Mesenchymal stem cell (in vitro differentiated cells and primary cell): Measurements from ENCODE around the gene PPP2R5B.

Source experiments
- DNase-seq: peaks from one replicate; pipeline ENCODE4 v3.0.0-alpha.2; 2013
- H2AFZ ChIP-seq: one replicate; pipeline ENCODE4 v1.6.1; 2013; ENCODE audit warnings: low read depth, mild to moderate bottlenecking, control low read depth, inconsistent platforms, low read length, moderate library complexity
- H2AK5ac ChIP-seq: 2 replicates; pipeline ENCODE4 v1.6.1; 2013; ENCODE audit warnings: low read length, moderate library complexity, mild to moderate bottlenecking, inconsistent platforms; ENCODE audit not compliant: severe bottlenecking
- H2BK120ac ChIP-seq: one replicate; pipeline ENCODE4 v1.6.1; 2013; ENCODE audit warnings: low read depth, mild to moderate bottlenecking, inconsistent platforms, low read length, moderate library complexity
- H2BK12ac ChIP-seq, 2 experiments: one replicate each; pipeline ENCODE4 v1.6.1; 2013; ENCODE audit warnings: inconsistent platforms in 2 of 2, low read length in 2 of 2, mild to moderate bottlenecking in 2 of 2, moderate library complexity in 2 of 2, control low read depth in 1 of 2
- H2BK15ac ChIP-seq: one replicate; pipeline ENCODE4 v1.6.1; 2013; ENCODE audit warnings: mild to moderate bottlenecking, low read depth, inconsistent platforms; ENCODE audit not compliant: poor library complexity, severe bottlenecking
- H2BK5ac ChIP-seq: 2 replicates; pipeline ENCODE4 v1.6.1; 2013; ENCODE audit warnings: low read depth, mild to moderate bottlenecking, low read length, control low read depth, inconsistent platforms; ENCODE audit not compliant: poor library complexity, severe bottlenecking
- H3K14ac ChIP-seq, 2 experiments: one replicate each; pipeline ENCODE4 v1.6.1; 2013; ENCODE audit warnings: inconsistent platforms in 2 of 2, low read length in 2 of 2, control low read depth in 1 of 2, mild to moderate bottlenecking in 1 of 2, moderate library complexity in 1 of 2
- H3K18ac ChIP-seq, 2 experiments: one replicate each; pipeline ENCODE4 v1.6.1; 2013; ENCODE audit warnings: inconsistent platforms in 2 of 2, low read length in 2 of 2, control low read depth in 1 of 2, low read depth in 1 of 2, mild to moderate bottlenecking in 1 of 2
- H3K23ac ChIP-seq, 2 experiments: one replicate each; pipeline ENCODE4 v1.6.1; 2013; ENCODE audit warnings: inconsistent platforms in 2 of 2, low read length in 2 of 2, mild to moderate bottlenecking in 2 of 2, moderate library complexity in 2 of 2, control low read depth in 1 of 2
- H3K27ac ChIP-seq: 2 replicates; pipeline ENCODE4 v1.5.1; 2013; ENCODE audit warnings: mild to moderate bottlenecking, moderate library complexity, low read length, control low read depth, inconsistent platforms; ENCODE audit not compliant: poor library complexity, severe bottlenecking
- H3K27me3 ChIP-seq, 2 experiments: 2 replicates each; pipeline versions ENCODE4 v1.6.1 to v1.7.0; 2013; ENCODE audit warnings: low read length in 2 of 2, mild to moderate bottlenecking in 2 of 2, moderate library complexity in 2 of 2, control low read depth in 1 of 2, inconsistent platforms in 1 of 2; ENCODE audit not compliant: control insufficient read depth in 1 of 2, insufficient read depth in 1 of 2
- H3K36me3 ChIP-seq, 2 experiments: 2 replicates each; pipeline versions ENCODE4 v1.6.1 to v1.7.0; 2013; ENCODE audit warnings: low read length in 2 of 2, control low read depth in 1 of 2, inconsistent platforms in 1 of 2, low read depth in 1 of 2, mild to moderate bottlenecking in 1 of 2; ENCODE audit not compliant: insufficient read depth in 2 of 2, control insufficient read depth in 1 of 2
- H3K4ac ChIP-seq, 2 experiments: one replicate each; pipeline ENCODE4 v1.6.1; 2013; ENCODE audit warnings: inconsistent platforms in 2 of 2, low read length in 2 of 2, mild to moderate bottlenecking in 2 of 2, moderate library complexity in 2 of 2, control low read depth in 1 of 2, low read depth in 1 of 2
- H3K4me1 ChIP-seq: 2 replicates; pipeline ENCODE4 v1.6.1; 2013; ENCODE audit warnings: low read depth, low read length, control low read depth; ENCODE audit not compliant: control insufficient read depth, insufficient read depth
- H3K4me2 ChIP-seq: 2 replicates; pipeline ENCODE4 v1.6.1; 2013; ENCODE audit warnings: low read length, mild to moderate bottlenecking, inconsistent platforms; ENCODE audit not compliant: poor library complexity, severe bottlenecking
- H3K4me3 ChIP-seq, 2 experiments: 2 replicates each; pipeline versions ENCODE4 v1.5.1 to v1.7.0; 2013; ENCODE audit warnings: low read length in 2 of 2, mild to moderate bottlenecking in 2 of 2, control low read depth in 1 of 2, low read depth in 1 of 2; ENCODE audit not compliant: insufficient read depth in 1 of 2
- H3K79me1 ChIP-seq: replicated peaks from 2 replicates; pipeline ENCODE4 v1.6.1; 2013; ENCODE audit warnings: mild to moderate bottlenecking, control low read depth, low read length, inconsistent platforms; ENCODE audit not compliant: poor library complexity, severe bottlenecking
- H3K9ac ChIP-seq: 2 replicates; pipeline ENCODE4 v1.7.0; 2013; ENCODE audit warnings: mild to moderate bottlenecking, low read length, moderate library complexity
- H3K9me3 ChIP-seq: 2 replicates; pipeline ENCODE4 v1.7.0; 2013; ENCODE audit warnings: mild to moderate bottlenecking, low read length; ENCODE audit not compliant: control insufficient read depth
- H4K8ac ChIP-seq: one replicate; pipeline ENCODE4 v1.6.1; 2013; ENCODE audit warnings: inconsistent platforms, mild to moderate bottlenecking, low read length, moderate library complexity
- H4K91ac ChIP-seq: one replicate; pipeline ENCODE4 v1.6.1; 2013; ENCODE audit warnings: mild to moderate bottlenecking, low read length, inconsistent platforms
- WGBS: methylation state at CpG from one replicate; pipeline ENCODE4 v1.1.7; 2013; ENCODE audit warnings: mixed read lengths; 5-methylcytosine and 5-hydroxymethylcytosine counted together

The PPP2R5B gene

GRCh38 chr11:64888729-64889511, 35.6 kb upstream of the PPP2R5B start:
- Histone ChIP-seq H3K9me3 (no peaks in the 10 kb centered on the region), H3K23ac (no peak overlapping the region), H3K9ac (peak overlapping the region; percentile 15), H2BK12ac (peak overlapping the region in 1 of 2 experiments; percentile 37), H2AFZ (no peak overlapping the region), H3K18ac (no peak overlapping the region), H2AK5ac (no peak overlapping the region), H3K27me3 (no peaks in the 10 kb centered on the region), H4K8ac (peak overlapping the region; percentile 62), H2BK15ac (no peak overlapping the region), H3K4ac (no peak overlapping the region), H4K91ac (peak overlapping the region; percentile 52), H3K79me1 (no peaks in the 10 kb centered on the region), H3K14ac (peak overlapping the region in 1 of 2 experiments; percentile 49), H3K36me3 (no peaks in the 10 kb centered on the region), H3K4me2 (no peak overlapping the region), H3K4me3 (no peak overlapping the region), H3K4me1 (peaks cover 26% of the 10 kb centered on the region), H2BK120ac (no peak overlapping the region), H2BK5ac (no peak overlapping the region), H3K27ac (no peak overlapping the region)
- WGBS: 51% methylated on average over 9 of the region's 9 CpGs
- DNase-seq: no peak

- H2BK120ac ChIP-seq: no peak overlapping the region
- H3K36me3 ChIP-seq: peaks cover 10 to 12% of the 10 kb centered on the region in 2 experiments
- no peak overlapping the region for H3K18ac ChIP-seq
- H2BK5ac ChIP-seq: no peak overlapping the region
- H3K27ac ChIP-seq: no peak overlapping the region
- H3K14ac ChIP-seq: no peak overlapping the region
- peaks cover 27% of the 10 kb centered on the region for H3K4me1 ChIP-seq
- 83% methylated on average over 7 of the region's 7 CpGs for WGBS
- no peaks in the 10 kb centered on the region for H3K9me3 ChIP-seq
- no peak overlapping the region for H2AFZ ChIP-seq
- no peak overlapping the region for H3K9ac ChIP-seq
- H4K8ac ChIP-seq: no peak overlapping the region
- no peak overlapping the region for H2AK5ac ChIP-seq
- DNase-seq: no peak
- H3K4me3 ChIP-seq: no peak overlapping the region
- no peaks in the 10 kb centered on the region for H3K79me1 ChIP-seq
- H3K4ac ChIP-seq: no peak overlapping the region
- no peak overlapping the region for H2BK15ac ChIP-seq
- H2BK12ac ChIP-seq: no peak overlapping the region
- H4K91ac ChIP-seq: no peak overlapping the region
- no peak overlapping the region for H3K4me2 ChIP-seq
- H3K23ac ChIP-seq: no peak overlapping the region
- H3K27me3 ChIP-seq: no peaks in the 10 kb centered on the region
Measured at GRCh38 chr11:64890522-64890939, 34.0 kb upstream of the PPP2R5B start.

GRCh38 chr11:64891215-64891848, 33.2 kb upstream of the PPP2R5B start:
- no peak overlapping the region for H3K23ac ChIP-seq
- no peak overlapping the region for H2BK120ac ChIP-seq
- WGBS: 93% methylated on average over 25 of the region's 25 CpGs
- no peak for DNase-seq
- H4K8ac ChIP-seq: no peak overlapping the region
- H3K14ac ChIP-seq: no peak overlapping the region
- no peak overlapping the region for H2AFZ ChIP-seq
- no peak overlapping the region for H3K27ac ChIP-seq
- H3K18ac ChIP-seq: no peak overlapping the region
- H3K4me2 ChIP-seq: no peak overlapping the region
- H2AK5ac ChIP-seq: no peak overlapping the region
- no peaks in the 10 kb centered on the region for H3K27me3 ChIP-seq
- H3K36me3 ChIP-seq: peaks cover 18 to 20% of the 10 kb centered on the region in 2 experiments
- peaks cover 27% of the 10 kb centered on the region for H3K4me1 ChIP-seq
- no peak overlapping the region for H2BK15ac ChIP-seq
- H4K91ac ChIP-seq: no peak overlapping the region
- peak overlapping the region in 1 of 2 experiments; percentile 21 for H2BK12ac ChIP-seq
- no peak overlapping the region for H3K4ac ChIP-seq
- no peak overlapping the region for H2BK5ac ChIP-seq
- no peak overlapping the region for H3K4me3 ChIP-seq
- no peak overlapping the region for H3K9ac ChIP-seq
- no peaks in the 10 kb centered on the region for H3K9me3 ChIP-seq
- H3K79me1 ChIP-seq: no peaks in the 10 kb centered on the region

- H2BK15ac ChIP-seq: no peak overlapping the region
- no peak overlapping the region for H2BK120ac ChIP-seq
- no peaks in the 10 kb centered on the region for H3K79me1 ChIP-seq
- no peak overlapping the region for H3K9ac ChIP-seq
- no peak overlapping the region for H2BK5ac ChIP-seq
- H3K4me1 ChIP-seq: peaks cover 27% of the 10 kb centered on the region
- 75% methylated on average over 4 of the region's 5 CpGs for WGBS
- no peak overlapping the region for H3K4ac ChIP-seq
- peak overlapping the region in 1 of 2 experiments; percentile 21 for H2BK12ac ChIP-seq
- H3K4me2 ChIP-seq: no peak overlapping the region
- no peak overlapping the region for H3K18ac ChIP-seq
- no peaks in the 10 kb centered on the region for H3K9me3 ChIP-seq
- no peak overlapping the region for H4K91ac ChIP-seq
- H3K4me3 ChIP-seq: no peak overlapping the region
- no peak overlapping the region for H4K8ac ChIP-seq
- H3K27ac ChIP-seq: no peak overlapping the region
- H3K14ac ChIP-seq: peak overlapping the region in 1 of 2 experiments; percentile 7
- DNase-seq: no peak
- H3K36me3 ChIP-seq: peaks cover 24 to 25% of the 10 kb centered on the region in 2 experiments
- no peak overlapping the region for H2AK5ac ChIP-seq
- no peaks in the 10 kb centered on the region for H3K27me3 ChIP-seq
- H2AFZ ChIP-seq: no peak overlapping the region
- H3K23ac ChIP-seq: no peak overlapping the region
Measured at GRCh38 chr11:64891880-64892279, 32.6 kb upstream of the PPP2R5B start.
